Amygdala (tissue), 56 donors: Measurements from ENCODE around the gene EDEM1.
A peak's percentile ranks its signal among the peaks of the same experiment; 100 is the strongest.
"Not testable (repeated sequence)": the region's sequence is repeated elsewhere in the genome, so short reads cannot be mapped to it uniquely, and the experiment has no call there.

Experiments
- DNase-seq, 56 donors: peaks; one replicate each; lab custom pipeline; 2025; lab: John Stamatoyannopoulos, UW

Gene EDEM1

DNA sequence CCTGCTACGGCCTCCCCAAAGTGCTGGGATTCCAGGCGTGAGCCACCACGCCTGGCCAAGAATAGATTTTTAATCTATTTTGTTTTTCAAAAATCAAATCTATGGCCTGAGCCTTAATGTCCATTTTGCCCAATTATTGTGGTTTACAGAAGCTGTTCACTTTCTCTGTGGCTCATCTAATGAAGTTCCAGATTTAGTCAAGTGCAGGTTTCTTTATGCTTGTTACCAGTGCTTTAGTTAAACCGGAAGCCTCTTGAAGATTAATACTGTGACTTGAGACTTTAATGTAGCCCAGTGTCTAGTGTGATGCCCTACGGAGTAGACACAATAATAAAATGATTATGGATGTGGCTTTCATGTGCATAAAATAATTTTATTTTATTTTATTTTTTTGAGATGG is 16.5 kb upstream of the EDEM1 start:
- DNase-seq: no peak

DNA sequence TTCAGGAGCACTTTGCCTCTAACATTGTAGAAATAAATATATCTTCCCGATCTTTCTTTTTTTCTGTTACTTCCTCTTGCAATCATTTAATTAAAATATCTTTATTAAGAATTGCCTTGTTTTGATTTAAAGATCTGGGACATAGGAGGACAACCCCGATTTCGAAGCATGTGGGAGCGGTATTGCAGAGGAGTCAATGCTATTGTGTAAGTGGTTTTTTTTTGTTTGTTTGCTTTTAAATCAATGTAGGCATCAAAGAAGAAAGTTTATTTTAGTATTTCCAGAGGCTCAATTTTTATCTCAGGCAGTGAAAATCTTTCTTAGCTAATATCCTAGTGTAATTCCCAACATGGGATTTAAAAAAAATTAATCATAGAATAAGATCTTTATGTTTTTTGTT is 15.5 kb upstream of the EDEM1 start:
- DNase-seq: no peak

DNA sequence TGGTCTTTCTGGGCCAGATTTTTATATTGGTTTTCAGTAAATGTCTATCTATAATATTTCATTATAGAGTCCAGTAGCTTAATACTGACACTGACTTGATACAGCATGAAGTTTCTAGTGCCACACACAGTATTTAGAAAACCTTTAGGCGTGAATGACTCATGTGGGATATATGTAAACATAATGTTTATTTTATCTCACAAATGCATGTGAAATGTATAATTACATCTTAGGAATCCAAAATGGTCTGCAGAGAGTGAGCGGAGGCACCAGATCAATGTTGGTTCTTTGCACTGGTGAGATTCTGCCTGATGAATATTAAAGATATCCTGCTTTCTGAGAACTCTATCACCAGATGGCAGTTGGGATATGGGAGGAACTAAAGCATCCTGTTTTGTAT is 8.5 kb upstream of the EDEM1 start:
- not testable (repeated sequence) for DNase-seq

DNA sequence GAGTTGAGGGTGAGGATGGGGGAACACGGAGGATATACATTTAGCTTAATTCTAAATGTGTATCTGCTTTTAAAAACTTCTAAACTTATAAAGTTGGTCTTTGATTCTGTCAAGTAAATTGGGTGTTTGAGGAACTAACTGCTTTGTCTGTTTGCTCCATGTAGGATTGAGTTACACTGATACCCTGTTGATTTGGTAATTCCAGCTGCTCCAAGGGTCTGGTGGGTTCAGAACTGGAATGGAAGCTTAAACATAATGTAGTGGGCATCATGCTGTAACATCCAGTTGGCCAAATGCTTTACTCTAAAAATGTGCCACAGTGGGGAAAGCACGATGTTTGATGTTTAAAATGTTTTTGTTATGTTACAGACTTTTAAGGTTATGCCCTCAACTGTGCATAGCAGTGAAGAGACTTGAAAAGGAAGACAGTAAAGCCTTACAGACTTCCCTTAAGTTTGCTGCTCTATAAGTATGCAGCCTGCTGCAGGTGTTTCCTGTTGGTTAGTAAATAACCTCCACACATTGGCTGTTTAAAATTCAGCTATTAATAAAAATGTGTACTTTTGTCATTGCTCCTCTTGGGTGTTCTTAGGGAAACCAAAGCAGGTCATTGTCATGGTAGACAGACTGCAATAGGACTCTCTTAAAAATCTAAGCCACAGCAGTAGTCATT is 5.9 kb upstream of the EDEM1 start:
- no peak for DNase-seq

DNA sequence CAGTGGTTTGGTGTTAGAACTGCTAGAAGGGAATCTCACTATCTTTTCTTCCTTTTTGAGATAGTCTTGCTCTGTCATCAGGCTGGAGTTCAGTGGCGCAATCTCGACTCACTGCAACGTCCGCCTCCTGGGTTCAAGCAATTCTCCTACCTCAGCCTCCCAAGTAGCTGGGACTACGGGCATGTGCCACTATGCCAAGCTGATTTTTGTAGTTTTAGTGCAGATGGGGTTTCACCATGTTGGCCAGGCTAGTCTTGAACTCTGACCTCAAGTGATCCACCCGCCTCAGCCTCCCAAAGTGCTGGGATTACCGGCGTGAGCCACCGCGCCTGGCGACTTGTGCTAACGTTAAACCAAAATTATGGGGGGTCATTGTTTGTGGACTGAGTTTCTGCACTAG is 3.8 kb upstream of the EDEM1 start:
- DNase-seq: not testable (repeated sequence)

DNA sequence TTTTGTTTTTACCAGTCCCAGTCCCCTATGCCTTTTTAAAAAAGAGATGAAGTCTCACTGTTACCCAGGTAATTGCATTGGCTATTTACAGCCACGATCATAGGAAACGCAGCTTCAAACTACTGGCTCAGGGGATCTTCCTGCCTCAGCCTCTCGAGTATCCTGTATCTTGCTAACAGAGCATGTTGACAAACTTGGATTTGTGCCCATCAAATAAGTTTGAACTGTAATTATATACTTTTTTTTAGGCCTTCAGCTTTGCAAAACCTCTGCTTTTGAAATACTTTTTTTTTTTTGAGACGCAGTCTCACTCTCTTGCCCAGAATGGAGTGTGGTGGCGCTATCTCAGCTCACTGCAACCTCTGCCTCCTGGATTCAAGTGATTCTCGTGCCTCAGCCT is 3.0 kb upstream of the EDEM1 start:
- DNase-seq: no peak

DNA sequence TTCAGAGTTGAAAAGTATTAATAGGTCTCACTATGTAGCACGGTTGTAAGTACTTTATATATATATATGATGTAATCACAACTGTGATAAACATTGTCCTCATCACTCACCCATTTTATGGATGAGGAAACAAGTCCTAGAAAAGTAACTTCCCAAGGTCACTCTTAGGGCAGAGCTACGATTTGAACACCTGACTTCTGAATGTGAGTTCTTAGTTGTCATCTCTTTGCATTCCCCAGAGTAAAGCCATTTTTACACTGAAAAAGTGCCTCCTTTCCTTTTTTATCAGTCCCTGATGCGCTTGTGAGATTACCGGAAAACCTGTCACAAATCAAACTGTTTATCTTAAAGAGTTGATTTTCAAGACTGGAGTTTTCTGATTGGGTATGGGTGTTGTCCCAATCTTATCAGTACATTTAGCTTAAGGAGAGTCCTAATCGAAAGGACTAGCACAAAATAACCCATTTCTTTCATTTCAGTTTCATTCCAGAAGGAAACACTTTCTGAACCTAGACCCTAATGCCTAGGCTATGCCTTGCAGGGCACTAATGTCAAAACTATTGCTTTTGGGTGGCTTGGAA is 2.3 kb upstream of the EDEM1 start:
- DNase-seq: no peak

DNA sequence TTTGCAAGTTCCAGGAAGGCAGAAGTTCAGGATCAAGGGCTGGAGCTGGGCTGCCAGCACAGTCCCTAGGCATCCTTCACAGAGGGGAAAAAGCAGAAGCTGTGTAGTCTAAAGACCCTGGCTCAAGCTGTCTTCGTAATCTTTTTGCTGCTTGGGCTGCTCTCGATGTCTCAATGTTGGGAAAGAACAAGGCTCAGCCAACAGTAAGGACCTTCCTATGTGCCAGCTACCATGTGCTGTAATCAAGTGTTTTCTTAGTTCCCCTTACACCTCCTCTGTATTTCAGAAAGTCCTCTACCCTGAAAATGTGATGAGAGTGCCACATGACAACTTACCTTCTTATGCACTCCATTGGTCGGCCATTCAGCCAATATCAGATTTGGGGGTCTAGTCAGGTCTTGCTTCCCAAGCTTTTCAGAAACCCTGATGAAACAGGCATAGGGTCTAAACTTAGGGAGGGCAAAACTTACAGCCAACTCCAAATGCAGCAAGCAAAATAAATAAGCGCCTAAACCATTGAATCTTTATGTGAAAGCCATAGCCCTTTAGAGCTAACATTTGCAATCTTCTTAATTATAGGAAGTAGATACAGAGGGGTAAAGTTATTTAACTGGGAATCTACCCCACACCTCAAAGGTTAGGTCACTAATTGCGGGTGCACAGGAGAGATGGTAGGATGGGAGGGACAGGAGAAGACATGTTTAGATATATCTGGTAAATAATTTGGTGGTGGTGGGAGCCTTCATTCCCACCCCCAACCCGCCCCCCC is 1.2 kb upstream of the EDEM1 start:
- peak in 1 of 56 donors; percentile 8 for DNase-seq

DNA sequence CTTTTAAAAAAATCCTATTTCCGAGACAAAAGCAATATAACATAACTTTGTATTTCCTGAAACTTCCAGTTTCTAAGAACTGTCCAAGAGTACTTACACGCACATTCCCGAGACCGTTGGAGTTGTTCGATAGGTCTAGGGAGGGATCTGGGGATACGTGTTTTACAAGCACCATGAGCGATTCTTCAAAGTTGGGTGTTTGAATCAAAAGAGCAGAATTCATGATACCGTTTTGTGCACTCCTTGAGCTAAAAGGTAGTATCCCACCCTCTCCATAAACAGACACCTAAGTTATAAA is 700 bp upstream of the EDEM1 start:
- no peak for DNase-seq

DNA sequence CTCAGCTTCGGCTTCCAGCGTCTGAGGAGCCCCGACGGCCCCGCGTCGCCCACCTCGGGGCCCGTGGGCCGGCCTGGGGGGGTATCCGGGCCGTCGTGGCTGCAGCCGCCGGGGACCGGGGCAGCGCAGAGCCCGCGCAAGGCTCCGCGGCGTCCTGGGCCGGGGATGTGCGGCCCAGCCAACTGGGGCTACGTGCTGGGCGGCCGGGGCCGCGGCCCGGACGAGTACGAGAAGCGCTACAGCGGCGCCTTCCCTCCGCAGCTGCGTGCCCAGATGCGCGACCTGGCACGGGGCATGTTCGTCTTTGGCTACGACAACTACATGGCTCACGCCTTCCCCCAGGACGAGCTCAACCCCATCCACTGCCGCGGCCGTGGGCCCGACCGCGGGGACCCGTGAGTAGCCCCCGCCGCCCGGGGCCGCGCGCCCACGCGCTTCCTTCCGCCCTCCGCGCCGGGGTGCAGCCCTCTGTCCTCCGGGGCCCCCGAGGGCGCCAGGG is 462 bp downstream of the EDEM1 start:
- peak in 11 of 56 donors; percentile 39 to 56 (median 46) for DNase-seq

DNA sequence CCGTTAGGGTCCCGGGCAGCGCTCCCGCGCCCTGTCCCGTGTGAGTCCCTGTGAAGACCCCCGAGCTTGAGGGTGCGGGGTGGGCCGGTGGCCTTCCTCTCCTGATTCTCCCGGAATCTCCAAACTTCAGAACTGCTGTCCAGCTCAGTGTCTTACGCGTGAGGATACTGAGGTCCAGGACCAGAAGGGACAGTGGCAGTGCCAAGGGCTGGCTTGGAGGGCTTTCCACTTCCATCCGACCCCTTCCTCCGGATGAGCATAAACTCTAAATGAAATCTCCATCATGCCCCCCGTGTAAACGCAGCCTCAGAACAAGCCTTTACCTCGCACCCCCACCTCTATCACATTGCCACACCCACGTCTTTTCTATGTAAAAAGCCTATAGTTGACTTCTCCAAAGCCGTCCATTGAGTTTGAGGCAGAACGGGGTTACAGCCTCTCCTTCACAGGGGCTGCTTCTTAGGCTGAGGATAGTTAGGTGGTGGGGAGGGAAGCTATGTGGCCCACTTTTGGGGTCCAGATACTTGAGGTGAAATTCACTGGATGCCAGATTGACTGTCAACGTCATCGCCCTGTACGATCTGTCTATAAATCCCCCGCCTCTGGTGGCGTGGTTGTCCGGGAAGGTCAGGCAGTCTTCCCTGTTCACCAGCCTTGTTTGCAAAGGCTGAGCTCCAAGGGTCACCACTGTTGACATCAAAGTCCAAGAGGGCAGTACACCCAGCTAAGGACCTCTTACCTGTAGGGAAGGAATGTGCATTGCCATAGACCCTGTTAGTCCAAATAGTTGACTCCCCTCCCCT is 1.1 kb downstream of the EDEM1 start:
- DNase-seq: peak in 4 of 56 donors; percentile 5 to 41 (median 23)

DNA sequence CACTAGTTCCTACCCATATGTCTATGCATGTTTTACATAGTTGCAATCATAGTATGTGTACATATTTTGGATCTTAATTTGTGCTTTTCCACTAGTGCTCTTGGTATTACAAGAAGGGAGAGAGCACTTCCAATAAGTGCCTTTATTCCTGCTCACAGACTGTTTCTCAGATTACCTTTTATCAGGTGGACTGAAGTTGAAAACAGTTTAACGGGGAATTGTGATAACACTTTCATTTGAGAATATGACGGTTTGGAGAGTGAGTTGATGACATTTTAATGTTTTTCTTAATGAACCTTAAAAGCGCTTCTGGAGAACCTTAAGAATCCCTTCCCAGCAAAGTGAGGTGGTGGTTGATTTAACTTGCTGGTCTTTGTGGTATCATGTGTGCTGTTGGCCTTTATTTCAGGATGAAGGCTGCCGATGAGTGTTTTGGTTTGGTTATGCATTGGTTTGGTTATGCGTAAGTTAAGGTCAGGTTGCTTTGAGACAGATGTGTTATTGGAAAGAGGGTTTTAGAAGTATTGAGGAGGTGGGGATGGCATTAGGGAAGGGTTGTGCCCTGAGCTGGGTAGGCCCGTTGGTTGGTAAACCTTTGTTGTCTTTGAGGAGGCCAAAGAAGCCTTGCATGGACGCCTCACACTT is 2.8 kb downstream of the EDEM1 start:
- no peak for DNase-seq

DNA sequence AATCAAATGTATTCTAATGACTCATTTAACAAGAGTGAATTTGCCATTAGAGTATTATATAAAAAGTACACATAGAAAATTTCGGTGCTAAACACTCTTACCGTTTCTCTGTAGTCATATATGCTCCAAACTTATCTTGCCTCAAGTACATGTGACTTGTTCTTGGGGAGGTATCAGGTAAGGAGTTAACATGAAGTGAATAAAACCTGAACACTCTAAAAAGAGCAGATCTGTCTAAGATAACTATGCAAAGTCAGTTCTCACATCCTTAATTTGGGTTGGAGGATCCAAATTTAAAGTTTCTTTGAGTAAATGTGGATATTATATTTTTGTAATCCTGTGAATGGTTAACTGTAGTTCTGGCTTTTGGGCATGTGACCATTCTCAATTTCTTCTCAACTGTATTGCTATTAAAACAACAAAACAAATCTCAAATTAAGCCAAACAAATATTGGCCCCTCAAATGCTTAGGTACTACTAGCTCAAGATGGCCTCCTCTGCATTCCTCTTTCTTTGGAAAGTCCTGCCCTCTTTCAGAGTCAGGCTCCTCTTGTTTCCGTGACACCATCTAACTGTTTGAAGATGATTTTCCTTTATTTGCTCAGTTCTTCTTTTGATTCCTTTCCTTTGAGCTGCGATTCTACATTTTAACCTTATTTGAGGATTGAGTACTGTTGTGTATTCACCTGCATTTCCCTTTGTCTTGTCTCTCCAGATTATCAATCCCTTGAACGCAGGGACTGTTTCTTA is 4.2 kb downstream of the EDEM1 start:
- no peak for DNase-seq

DNA sequence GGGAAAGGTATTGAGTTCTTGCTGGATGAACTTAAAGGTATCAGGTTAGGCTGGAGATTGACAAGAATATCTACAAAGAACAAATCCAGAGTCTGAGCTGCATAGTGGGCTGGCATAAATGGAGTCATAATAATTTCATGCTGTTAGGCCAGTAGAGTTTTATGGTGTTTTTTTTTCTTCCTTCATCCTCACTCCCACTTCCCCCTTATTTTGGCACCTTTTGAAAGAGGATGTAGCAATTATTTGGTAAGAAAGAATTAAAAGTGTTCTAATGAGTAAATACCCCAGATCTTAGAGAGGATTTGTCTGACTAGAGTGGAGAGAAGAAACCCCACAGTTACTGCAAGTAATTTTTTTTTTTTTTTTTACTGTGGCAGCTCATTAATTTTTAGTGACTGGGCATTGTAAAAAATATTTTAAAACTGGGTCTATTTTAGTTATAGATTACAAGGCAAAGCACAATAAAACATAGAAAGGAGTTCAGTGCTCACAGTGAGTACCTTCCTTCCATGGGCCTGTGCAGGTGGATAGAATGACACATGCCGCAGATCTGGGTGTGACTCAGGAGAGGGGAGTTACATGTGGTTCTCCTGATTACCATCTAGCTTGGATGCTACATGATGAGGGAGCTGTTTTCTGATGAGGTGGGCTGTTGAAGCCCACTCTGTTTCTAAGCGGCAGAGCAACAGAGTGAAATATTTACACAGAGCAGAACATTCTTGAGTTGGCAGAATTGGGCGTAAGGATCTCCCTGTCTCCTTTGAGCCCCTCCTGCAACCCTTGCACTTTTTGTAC is 5.3 kb downstream of the EDEM1 start:
- no peak for DNase-seq

DNA sequence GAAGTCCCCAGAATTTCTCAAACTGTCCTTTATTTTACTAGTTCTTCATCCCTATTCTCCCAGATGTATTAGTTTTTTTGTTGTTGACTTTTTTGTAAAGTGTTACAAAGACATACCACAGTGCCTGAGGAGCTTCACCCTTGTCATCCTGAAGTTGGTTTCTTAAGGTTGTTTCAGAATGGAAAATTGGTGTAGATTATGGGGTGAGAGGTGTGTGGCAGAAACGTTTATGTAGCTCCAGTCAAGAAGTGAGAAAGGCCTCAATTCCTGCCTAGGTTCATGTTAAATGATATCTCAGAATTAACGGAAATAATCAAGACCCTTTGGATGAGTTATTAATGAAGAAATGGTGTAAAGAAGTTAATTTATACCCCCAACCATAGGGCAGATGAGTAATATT is 6.8 kb downstream of the EDEM1 start:
- DNase-seq: no peak

DNA sequence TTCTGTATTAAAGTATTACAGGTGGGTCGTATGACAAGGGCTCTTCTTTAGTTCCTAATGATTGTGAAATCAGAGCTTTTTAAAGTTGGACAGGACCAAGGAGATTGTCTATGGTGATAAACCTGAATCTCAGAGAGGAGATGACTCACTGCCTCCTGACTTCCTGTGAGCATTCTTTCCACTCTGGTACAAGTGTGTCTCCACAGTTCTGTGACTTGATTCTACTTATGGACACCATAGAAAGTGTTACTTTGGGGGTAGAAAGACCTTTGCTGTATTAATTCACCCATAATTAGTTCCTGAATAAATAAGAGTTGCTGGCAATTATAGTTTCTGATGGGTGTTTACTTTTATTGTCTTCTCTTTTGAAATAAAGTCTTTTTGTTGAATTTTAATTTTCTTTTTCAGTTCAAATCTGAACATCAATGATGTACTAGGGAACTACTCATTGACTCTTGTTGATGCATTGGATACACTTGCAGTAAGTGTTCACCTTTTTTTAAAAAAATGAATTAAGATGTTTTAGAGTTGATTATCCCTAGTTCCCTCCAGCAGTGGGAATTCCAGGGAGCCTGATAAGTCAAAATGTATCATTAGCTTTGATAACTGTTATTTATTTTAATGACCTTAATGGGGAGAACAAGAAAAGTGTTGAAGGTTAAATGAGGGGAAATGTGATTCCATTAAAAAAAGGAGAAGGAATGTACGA is 7.4 kb downstream of the EDEM1 start:
- DNase-seq: no peak

DNA sequence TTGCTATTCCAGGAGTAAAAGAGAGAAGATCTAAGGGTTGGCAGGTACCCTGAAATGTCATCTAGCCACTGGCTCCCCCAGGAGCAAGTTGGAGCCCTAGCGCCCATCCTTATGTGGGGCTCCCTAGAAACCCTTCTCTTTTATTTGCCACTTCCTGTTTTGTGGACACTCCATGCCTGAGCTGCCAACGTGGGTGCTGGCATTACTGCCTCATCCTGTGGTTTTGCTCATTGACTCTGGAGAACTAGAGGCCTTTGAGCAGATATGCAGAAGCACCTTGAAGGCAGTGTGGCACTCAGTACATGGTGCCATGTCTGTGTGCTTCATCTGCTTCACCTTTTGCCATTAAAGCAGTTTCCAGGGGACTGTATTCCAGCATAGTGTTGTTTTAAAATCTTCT is 8.1 kb downstream of the EDEM1 start:
- peak in 2 of 56 donors; percentile 7 to 57 for DNase-seq

DNA sequence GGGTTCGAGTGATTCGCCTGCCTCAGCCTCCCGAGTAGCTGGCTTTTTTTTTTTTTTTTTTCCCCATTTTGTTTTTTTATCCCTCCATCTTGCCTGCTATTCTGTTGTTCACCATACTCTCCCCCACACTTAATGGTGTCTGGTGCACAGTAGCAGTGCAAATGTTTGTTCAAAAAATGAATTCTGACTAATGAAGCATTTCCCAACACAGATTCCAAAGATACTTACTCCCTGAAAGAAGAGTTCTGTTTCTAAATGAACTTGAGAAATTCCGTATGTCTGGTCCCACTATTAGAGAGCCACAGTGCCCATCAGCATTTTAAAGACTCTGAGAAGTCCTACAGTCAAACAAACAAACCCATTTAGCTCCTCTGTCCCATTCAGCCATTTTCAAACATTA is 9.5 kb downstream of the EDEM1 start:
- no peak for DNase-seq
